GM12801 (cell line): ENCODE measurements around the gene MCCC2.

Source experiments
- TF ChIP-seq, protein P1 (sequence below): IDR thresholded peaks from one replicate; pipeline ENCODE4 v1.5.1; 2011; ENCODE audit warnings: control low read depth; ENCODE audit not compliant: insufficient read length; ENCODE audit errors: extremely low read depth

The MCCC2 gene

GRCh38 chr5:71586941-71587765 lies at the start of gene MCCC2:
TSS of gene MCCC2 (plus strand) at chr5:71587340. CDS start at chr5:71587426, 86 bp downstream.
- TF ChIP-seq, protein P1, sequence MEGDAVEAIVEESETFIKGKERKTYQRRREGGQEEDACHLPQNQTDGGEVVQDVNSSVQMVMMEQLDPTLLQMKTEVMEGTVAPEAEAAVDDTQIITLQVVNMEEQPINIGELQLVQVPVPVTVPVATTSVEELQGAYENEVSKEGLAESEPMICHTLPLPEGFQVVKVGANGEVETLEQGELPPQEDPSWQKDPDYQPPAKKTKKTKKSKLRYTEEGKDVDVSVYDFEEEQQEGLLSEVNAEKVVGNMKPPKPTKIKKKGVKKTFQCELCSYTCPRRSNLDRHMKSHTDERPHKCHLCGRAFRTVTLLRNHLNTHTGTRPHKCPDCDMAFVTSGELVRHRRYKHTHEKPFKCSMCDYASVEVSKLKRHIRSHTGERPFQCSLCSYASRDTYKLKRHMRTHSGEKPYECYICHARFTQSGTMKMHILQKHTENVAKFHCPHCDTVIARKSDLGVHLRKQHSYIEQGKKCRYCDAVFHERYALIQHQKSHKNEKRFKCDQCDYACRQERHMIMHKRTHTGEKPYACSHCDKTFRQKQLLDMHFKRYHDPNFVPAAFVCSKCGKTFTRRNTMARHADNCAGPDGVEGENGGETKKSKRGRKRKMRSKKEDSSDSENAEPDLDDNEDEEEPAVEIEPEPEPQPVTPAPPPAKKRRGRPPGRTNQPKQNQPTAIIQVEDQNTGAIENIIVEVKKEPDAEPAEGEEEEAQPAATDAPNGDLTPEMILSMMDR, result no peak

GRCh38 chr5:71537687-71538086 lies 49.5 kb upstream of the MCCC2 start:
- TF ChIP-seq, protein P1, result no peak

DNA sequence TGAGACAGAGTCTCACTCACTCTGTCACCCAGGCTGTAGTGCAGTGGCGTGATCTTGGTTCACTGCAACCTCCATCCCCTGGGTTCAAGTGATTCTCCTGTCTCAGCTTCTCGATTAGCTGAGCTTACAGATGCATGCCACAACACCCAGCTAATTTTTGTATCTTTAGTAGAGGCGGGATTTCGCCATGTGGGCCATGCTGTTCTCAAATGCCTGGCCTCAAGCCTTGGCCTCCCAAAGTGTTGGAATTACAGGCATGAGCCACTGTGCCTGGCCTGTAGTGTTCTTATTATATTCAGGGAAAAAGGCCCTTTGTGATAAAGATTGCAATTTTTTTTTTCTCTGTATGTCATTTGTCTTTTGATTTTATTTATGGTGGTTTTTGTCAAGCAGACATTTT lies 24.0 kb upstream of the MCCC2 start:
- TF ChIP-seq, protein P1, result no peak

GRCh38 chr5:71564895-71565294 lies 22.2 kb upstream of the MCCC2 start:
- TF ChIP-seq, protein P1, result no peak

DNA sequence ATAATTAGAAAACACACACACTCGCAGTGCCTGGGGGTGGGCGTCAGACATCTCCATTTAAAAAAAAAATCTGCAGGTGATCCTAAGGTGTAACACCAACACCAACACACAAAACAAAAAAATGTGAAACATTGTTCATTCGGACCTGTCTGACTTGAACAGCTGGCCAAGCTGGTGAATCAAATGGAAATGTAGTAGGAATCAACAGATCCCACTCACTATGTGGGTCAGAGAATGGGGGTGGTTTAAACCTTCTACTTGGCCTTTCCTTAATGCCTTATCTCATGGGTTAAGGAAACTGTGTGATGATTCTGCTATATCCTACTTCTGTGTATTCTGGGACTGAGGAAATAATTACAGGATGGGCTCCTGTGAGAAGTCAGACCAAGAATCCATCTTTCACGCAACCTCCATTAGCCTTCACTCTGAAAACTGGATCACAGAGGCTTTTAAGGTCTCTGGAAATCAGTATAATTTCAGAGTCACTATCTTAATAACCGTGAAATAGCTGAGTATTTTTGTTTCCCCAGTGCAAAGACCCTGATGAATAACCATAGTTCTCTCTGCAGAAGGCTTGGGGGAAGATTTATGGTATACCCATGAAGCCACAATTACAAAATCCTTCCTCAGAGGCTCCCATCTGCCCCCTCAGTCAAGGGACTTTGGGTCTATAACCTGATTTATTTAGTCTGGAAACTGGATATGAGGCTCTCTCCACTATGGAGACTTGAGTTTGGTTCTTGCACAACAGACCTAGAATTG lies 17.2 kb upstream of the MCCC2 start:
- TF ChIP-seq, protein P1, result no peak

GRCh38 chr5:71573591-71573990 lies 13.5 kb upstream of the MCCC2 start:
- TF ChIP-seq, protein P1, result no peak

- TF ChIP-seq, protein P1, result no peak
These were observed 10.9 kb upstream of the MCCC2 start for GRCh38 chr5:71576241-71576640.
